Breast epithelium (tissue), 4 donors: ENCODE data around the gene RPL21. TPM values are rescaled to one million over a fixed set of nuclear protein-coding genes. Genes with fewer than 3 reads are reported as not detected.

Source experiments
- DNase-seq, 2 donors: peaks; one replicate each; pipeline ENCODE4 v3.0.0-alpha.2; 2019; ENCODE audit warnings: low spot score in 2 of 2
- H3K27ac ChIP-seq, 2 donors: fragments of 200-600 bp; sonication (generic) in 1 of 2; one replicate each; pipeline ENCODE4 v1.5.1; 2016 to 2019; ENCODE audit warnings: mild to moderate bottlenecking in 1 of 2
- H3K27me3 ChIP-seq, 2 donors: fragments of 200-600 bp; sonication (generic) in 1 of 2; one replicate each; pipeline versions ENCODE4 v1.5.1 to v1.6.0; 2017 to 2019; ENCODE audit warnings: control low read depth in 1 of 2, mild to moderate bottlenecking in 1 of 2
- H3K36me3 ChIP-seq: fragments of 200-600 bp; one replicate; pipeline ENCODE4 v1.5.1; 2019
- H3K4me1 ChIP-seq, 2 donors: fragments of 200-600 bp; sonication (generic); one replicate each; pipeline ENCODE4 v1.5.1; 2016 to 2019; ENCODE audit warnings: control low read depth in 1 of 2
- H3K4me3 ChIP-seq, 3 donors: fragments of 200-600 bp; sonication (generic); 1 replicate in 2 of 3; 2 replicates in 1 of 3; pipeline ENCODE4 v1.5.1; 2016 to 2019; ENCODE audit warnings: mild to moderate bottlenecking in 3 of 3, moderate library complexity in 2 of 3
- H3K9me3 ChIP-seq, 2 donors: fragments of 200-600 bp; sonication (generic) in 1 of 2; one replicate each; pipeline ENCODE4 v1.5.1; 2016 to 2019; ENCODE audit warnings: control low read depth in 1 of 2
- CTCF ChIP-seq, 3 donors: fragments of 450-650 bp; IDR thresholded peaks; one replicate each; pipeline ENCODE4 v1.5.1; 2016 to 2017; ENCODE audit warnings: antibody characterized with exemption in 3 of 3, mild to moderate bottlenecking in 3 of 3, moderate library complexity in 3 of 3
- POLR2A ChIP-seq: fragments of 450-650 bp; IDR thresholded peaks from one replicate; pipeline ENCODE4 v1.6.1; 2016; ENCODE audit warnings: antibody characterized with exemption, mild to moderate bottlenecking, moderate library complexity
- POLR2AphosphoS5 ChIP-seq, 3 donors: sonication (generic); formaldehyde crosslinking; IDR thresholded peaks; one replicate each; pipeline ENCODE4 v1.6.1; 2017; ENCODE audit warnings: antibody characterized with exemption in 3 of 3
- intact Hi-C: fragments of 100-400 bp; cut with DNase I; formaldehyde crosslinking; loops from one replicate; pipeline ENCODE4 v1.15.1; 2023; ENCODE audit warnings: low total_unique reads
- total RNA-seq, 3 donors: library from RNA; depleted of rRNA; stranded (reverse); fragments of >200 nt; gene quantifications; one replicate each; pipeline ENCODE4 v1.1.0, GENCODE V29; 2016

Gene RPL21
- total RNA-seq, 3 donors from 2014 or later, result 979 to 1,473 (median 1,466) TPM

- H3K36me3 ChIP-seq, result no peaks in the 10 kb centered on the region
- no peaks in the 10 kb centered on the region for H3K4me1 ChIP-seq
- intact Hi-C loops, result no loop called here
- H3K9me3 ChIP-seq, result peaks cover 0 to 2% of the 10 kb centered on the region in 2 donors
- no peak overlapping the region for H3K27ac ChIP-seq
- TF ChIP-seq POLR2A (no peak), POLR2AphosphoS5 (IDR thresholded peaks at IDR 0.05) (no peak), CTCF (IDR thresholded peaks at IDR 0.05) (no peak)
- DNase-seq, result no peak
- no peaks in the 10 kb centered on the region for H3K27me3 ChIP-seq
- H3K4me3 ChIP-seq, result no peak overlapping the region
Observed at GRCh38 chr13:27226991-27227390, 24.4 kb upstream of the RPL21 start.

- H3K4me3 ChIP-seq, result no peak overlapping the region
- peaks cover 0 to 6% of the 10 kb centered on the region in 2 donors for H3K9me3 ChIP-seq
- H3K4me1 ChIP-seq, result no peaks in the 10 kb centered on the region
- no peak for DNase-seq
- no peak for TF ChIP-seq POLR2A
- no peak for TF ChIP-seq CTCF (IDR thresholded peaks at IDR 0.05)
- no peak for TF ChIP-seq POLR2AphosphoS5 (IDR thresholded peaks at IDR 0.05)
- intact Hi-C loops, result no loop called here
- no peaks in the 10 kb centered on the region for H3K27me3 ChIP-seq
- no peaks in the 10 kb centered on the region for H3K36me3 ChIP-seq
- no peak overlapping the region for H3K27ac ChIP-seq
Observed at GRCh38 chr13:27228131-27228530, 23.2 kb upstream of the RPL21 start.

DNA sequence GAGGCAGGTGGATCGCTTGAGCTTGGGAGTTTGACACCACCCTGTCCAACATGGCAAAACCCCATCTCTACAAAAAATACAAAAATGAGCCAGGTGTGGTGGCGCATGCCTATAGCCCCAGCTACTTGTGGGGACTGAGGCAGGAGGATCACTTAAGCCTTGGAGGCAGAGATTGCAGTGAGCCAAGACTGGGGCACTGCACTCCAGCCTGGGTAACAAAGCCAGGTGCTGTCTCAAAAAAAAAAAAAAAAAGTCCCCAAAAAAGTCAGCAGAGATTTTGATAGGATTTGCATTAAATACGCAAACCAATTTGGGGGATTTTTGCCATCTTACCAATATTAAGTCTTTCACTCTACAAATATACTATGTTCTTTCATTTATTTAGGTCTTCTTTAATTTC lies 21.7 kb upstream of the RPL21 start:
- H3K27ac ChIP-seq, result no peak overlapping the region
- DNase-seq, result no peak
- no peak overlapping the region for H3K4me3 ChIP-seq
- no peaks in the 10 kb centered on the region for H3K4me1 ChIP-seq
- H3K36me3 ChIP-seq, result no peaks in the 10 kb centered on the region
- H3K9me3 ChIP-seq, result peaks cover 0 to 6% of the 10 kb centered on the region in 2 donors
- H3K27me3 ChIP-seq, result no peaks in the 10 kb centered on the region
- intact Hi-C loops, result no loop called here
- TF ChIP-seq POLR2AphosphoS5 (IDR thresholded peaks at IDR 0.05) (no peak), POLR2A (no peak), CTCF (IDR thresholded peaks at IDR 0.05) (no peak)

GRCh38 chr13:27233964-27234363 lies 17.4 kb upstream of the RPL21 start:
- no peaks in the 10 kb centered on the region for H3K27me3 ChIP-seq
- intact Hi-C loops, result no loop called here
- TF ChIP-seq POLR2AphosphoS5 (IDR thresholded peaks at IDR 0.05) (no peak), POLR2A (no peak)
- no peak overlapping the region for H3K4me3 ChIP-seq
- peaks cover 0 to 6% of the 10 kb centered on the region in 2 donors for H3K9me3 ChIP-seq
- H3K36me3 ChIP-seq, result no peaks in the 10 kb centered on the region
- H3K27ac ChIP-seq, result no peak overlapping the region
- no peak for DNase-seq
- H3K4me1 ChIP-seq, result no peaks in the 10 kb centered on the region

- Histone ChIP-seq H3K27me3 (no peaks in the 10 kb centered on the region), H3K36me3 (no peaks in the 10 kb centered on the region), H3K4me1 (no peaks in the 10 kb centered on the region), H3K27ac (no peak overlapping the region), H3K4me3 (no peak overlapping the region), H3K9me3 (peaks cover 0 to 6% of the 10 kb centered on the region in 2 donors)
- intact Hi-C loops, result no loop called here
- TF ChIP-seq POLR2AphosphoS5 (IDR thresholded peaks at IDR 0.05) (no peak), CTCF (IDR thresholded peaks at IDR 0.05) (no peak), POLR2A (no peak)
- no peak for DNase-seq
Observed at GRCh38 chr13:27236478-27236877, 14.9 kb upstream of the RPL21 start.

- intact Hi-C loops, result no loop called here
- no peaks in the 10 kb centered on the region for H3K27me3 ChIP-seq
- no peaks in the 10 kb centered on the region for H3K9me3 ChIP-seq
- H3K4me1 ChIP-seq, result no peaks in the 10 kb centered on the region
- no peak for DNase-seq
- H3K27ac ChIP-seq, result no peak overlapping the region
- H3K36me3 ChIP-seq, result no peaks in the 10 kb centered on the region
- TF ChIP-seq POLR2A (no peak), POLR2AphosphoS5 (IDR thresholded peaks at IDR 0.05) (no peak), CTCF (IDR thresholded peaks at IDR 0.05) (no peak)
- no peak overlapping the region for H3K4me3 ChIP-seq
Observed at GRCh38 chr13:27242702-27243101, 8.7 kb upstream of the RPL21 start.
